Activated CD4-positive, alpha-beta memory T cell treated with anti-CD3 and anti-CD28 coated beads for 36 hours (primary cell): Measurements from ENCODE around the gene MAP7D2. TPM values are rescaled to one million over a fixed set of nuclear protein-coding genes. Genes with fewer than 3 reads are reported as not detected.

Experiments
- CTCF ChIA-PET: fragments of 350-600 bp; sonication (Branson Sonifier 250); formaldehyde crosslinking; loops from one replicate; lab custom pipeline; 2021; ENCODE audit warnings: antibody characterized with exemption, inconsistent platforms; lab: Charles Lee
- POLR2A ChIA-PET: fragments of 350-600 bp; sonication (Branson Sonifier 250); formaldehyde crosslinking; loops from one replicate; lab custom pipeline; 2021; ENCODE audit warnings: antibody characterized with exemption; lab: Charles Lee
- DNase-seq: peaks from one replicate; pipeline ENCODE4 v3.0.0-alpha.2; 2020
- H3K27ac Mint-ChIP-seq: one replicate; pipeline ENCODE4 v1.8.0; 2021; ENCODE audit warnings: mixed read lengths
- H3K27me3 Mint-ChIP-seq: one replicate; pipeline ENCODE4 v1.8.0; 2021; ENCODE audit warnings: mixed read lengths
- H3K36me3 Mint-ChIP-seq: one replicate; pipeline ENCODE4 v1.8.0; 2021; ENCODE audit warnings: mixed read lengths
- H3K4me1 Mint-ChIP-seq: one replicate; pipeline ENCODE4 v1.8.0; 2021; ENCODE audit warnings: low read depth, mixed read lengths
- H3K4me3 Mint-ChIP-seq: one replicate; pipeline ENCODE4 v1.8.0; 2021; ENCODE audit warnings: mild to moderate bottlenecking, mixed read lengths
- H3K9me3 Mint-ChIP-seq: one replicate; pipeline ENCODE4 v1.8.0; 2021; ENCODE audit warnings: mixed read lengths
- intact Hi-C: fragments of 100-400 bp; cut with micrococcal nuclease; formaldehyde crosslinking; loops from one replicate; pipeline ENCODE4 v1.15.1; 2023
- total RNA-seq, 2 experiments: library from RNA; stranded (reverse); gene quantifications; one replicate each; pipeline ENCODE4 v1.2.3, GENCODE V29; 2021

Gene MAP7D2
- total RNA-seq, 2 experiments from 2014 or later, result 0.22 to 0.24 TPM

- Mint-ChIP-seq H3K4me1 (peaks cover 2% of the 10 kb centered on the region), H3K4me3 (no peak overlapping the region), H3K27me3 (no peaks in the 10 kb centered on the region), H3K36me3 (no peaks in the 10 kb centered on the region), H3K9me3 (no peaks in the 10 kb centered on the region), H3K27ac (no peak overlapping the region)
- intact Hi-C loops, result no loop called here
- ChIA-PET CTCF (no interaction called here), POLR2A (no interaction called here)
- DNase-seq, result no peak
These were observed 88.1 kb downstream of the MAP7D2 start for GRCh38 chrX:20028588-20028987.

DNA sequence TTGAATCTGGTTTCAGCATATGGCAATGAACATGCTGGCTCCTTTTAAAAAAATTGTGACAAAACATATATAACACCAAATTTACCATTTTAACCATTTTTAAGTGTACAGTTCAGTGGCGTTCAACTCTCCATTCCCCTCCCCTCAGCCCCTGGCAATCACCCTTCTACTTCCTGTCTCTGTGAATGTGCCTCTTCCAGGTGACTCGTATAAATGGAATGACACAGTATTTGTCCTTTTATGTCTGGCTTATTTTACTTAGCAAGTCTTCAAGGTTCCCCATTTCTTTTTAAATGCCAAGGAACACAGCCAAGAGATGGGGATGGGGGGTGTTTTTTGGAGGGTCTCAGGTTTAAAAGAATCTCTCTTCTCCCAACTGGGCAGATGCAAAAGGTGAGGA is 90.4 kb downstream of the MAP7D2 start:
- no peaks in the 10 kb centered on the region for H3K27me3 Mint-ChIP-seq
- H3K4me1 Mint-ChIP-seq, result peaks cover 2% of the 10 kb centered on the region
- CTCF ChIA-PET, result no interaction called here
- intact Hi-C loops, result no loop called here
- no peaks in the 10 kb centered on the region for H3K36me3 Mint-ChIP-seq
- DNase-seq, result no peak
- no peak overlapping the region for H3K4me3 Mint-ChIP-seq
- POLR2A ChIA-PET, result no interaction called here
- H3K9me3 Mint-ChIP-seq, result no peaks in the 10 kb centered on the region
- no peak overlapping the region for H3K27ac Mint-ChIP-seq

- Mint-ChIP-seq H3K36me3 (peaks cover 4% of the 10 kb centered on the region), H3K4me1 (no peaks in the 10 kb centered on the region), H3K4me3 (no peak overlapping the region), H3K27ac (no peak overlapping the region), H3K9me3 (peaks cover 17% of the 10 kb centered on the region), H3K27me3 (no peaks in the 10 kb centered on the region)
- CTCF ChIA-PET, result no interaction called here
- intact Hi-C loops, result no loop called here
- POLR2A ChIA-PET, result no interaction called here
- no peak for DNase-seq
These were observed 96.9 kb downstream of the MAP7D2 start for GRCh38 chrX:20019672-20020365.

GRCh38 chrX:20016616-20016945 is 100.1 kb downstream of the MAP7D2 start:
- DNase-seq, result no peak
- Mint-ChIP-seq H3K27me3 (no peaks in the 10 kb centered on the region), H3K36me3 (peaks cover 4% of the 10 kb centered on the region), H3K4me1 (no peaks in the 10 kb centered on the region), H3K27ac (no peak overlapping the region), H3K4me3 (no peak overlapping the region), H3K9me3 (peaks cover 17% of the 10 kb centered on the region)
- ChIA-PET POLR2A (no interaction called here), CTCF (no interaction called here)
- intact Hi-C loops, result no loop called here

GRCh38 chrX:20015945-20016615 is 100.6 kb downstream of the MAP7D2 start:
- Mint-ChIP-seq H3K4me1 (no peaks in the 10 kb centered on the region), H3K9me3 (peaks cover 17% of the 10 kb centered on the region), H3K36me3 (peaks cover 4% of the 10 kb centered on the region), H3K4me3 (no peak overlapping the region), H3K27me3 (no peaks in the 10 kb centered on the region), H3K27ac (no peak overlapping the region)
- DNase-seq, result no peak
- CTCF ChIA-PET, result no interaction called here
- intact Hi-C loops, result no loop called here
- POLR2A ChIA-PET, result no interaction called here

DNA sequence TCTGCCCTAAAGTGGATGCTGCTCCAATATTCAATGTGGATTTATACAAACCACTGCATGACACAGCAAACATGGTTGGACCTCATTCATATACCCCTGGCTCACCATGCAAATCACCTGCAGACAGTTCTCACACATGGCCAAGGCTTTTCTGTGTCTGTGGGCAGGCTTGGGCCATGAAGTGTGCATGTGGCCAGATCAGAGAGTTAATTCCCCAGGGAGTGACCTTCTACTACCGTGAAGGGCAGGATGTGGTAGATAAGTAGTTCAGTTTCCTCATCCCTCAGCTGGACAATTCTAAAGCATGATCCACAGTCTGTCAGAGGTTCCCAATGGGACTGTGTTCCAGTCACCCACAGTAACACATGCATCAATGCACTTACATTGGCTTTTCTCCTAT is 101.3 kb downstream of the MAP7D2 start:
- Mint-ChIP-seq H3K4me1 (no peaks in the 10 kb centered on the region), H3K4me3 (no peak overlapping the region), H3K27ac (no peak overlapping the region), H3K27me3 (no peaks in the 10 kb centered on the region), H3K9me3 (peaks cover 17% of the 10 kb centered on the region), H3K36me3 (peaks cover 4% of the 10 kb centered on the region)
- intact Hi-C loops, result no loop called here
- DNase-seq, result no peak
- POLR2A ChIA-PET, result no interaction called here
- CTCF ChIA-PET, result no interaction called here

DNA sequence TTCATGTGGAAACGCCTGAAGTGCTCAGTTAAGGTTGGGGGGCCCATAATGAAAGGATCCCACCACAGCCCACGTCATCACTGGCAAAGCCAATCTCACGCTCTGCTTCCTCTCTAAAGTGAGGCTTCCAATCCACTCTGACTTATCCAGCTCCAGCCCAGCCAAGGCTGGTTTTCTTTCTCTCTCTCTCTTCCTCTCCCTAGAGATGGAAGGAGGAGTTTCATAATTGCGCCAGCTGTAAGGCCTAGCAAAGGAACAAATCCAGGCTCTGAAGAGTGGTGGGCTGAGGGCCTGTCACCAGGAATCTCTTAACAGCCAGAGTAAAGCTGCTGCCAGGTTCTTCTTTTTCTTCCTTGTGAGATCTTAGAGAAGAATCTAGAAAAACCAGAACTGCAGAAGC is 105.1 kb downstream of the MAP7D2 start:
- intact Hi-C loops, result no loop called here
- ChIA-PET POLR2A (no interaction called here), CTCF (interaction anchor here (0.5 kb wide), 1 partner anchor 106 kb away, joined by 3 read pairs; no protein-coding TSS in a partner anchor)
- Mint-ChIP-seq H3K36me3 (peaks cover 4% of the 10 kb centered on the region), H3K27me3 (no peaks in the 10 kb centered on the region), H3K9me3 (peaks cover 17% of the 10 kb centered on the region), H3K4me3 (no peak overlapping the region), H3K4me1 (no peaks in the 10 kb centered on the region), H3K27ac (no peak overlapping the region)
- no peak for DNase-seq

DNA sequence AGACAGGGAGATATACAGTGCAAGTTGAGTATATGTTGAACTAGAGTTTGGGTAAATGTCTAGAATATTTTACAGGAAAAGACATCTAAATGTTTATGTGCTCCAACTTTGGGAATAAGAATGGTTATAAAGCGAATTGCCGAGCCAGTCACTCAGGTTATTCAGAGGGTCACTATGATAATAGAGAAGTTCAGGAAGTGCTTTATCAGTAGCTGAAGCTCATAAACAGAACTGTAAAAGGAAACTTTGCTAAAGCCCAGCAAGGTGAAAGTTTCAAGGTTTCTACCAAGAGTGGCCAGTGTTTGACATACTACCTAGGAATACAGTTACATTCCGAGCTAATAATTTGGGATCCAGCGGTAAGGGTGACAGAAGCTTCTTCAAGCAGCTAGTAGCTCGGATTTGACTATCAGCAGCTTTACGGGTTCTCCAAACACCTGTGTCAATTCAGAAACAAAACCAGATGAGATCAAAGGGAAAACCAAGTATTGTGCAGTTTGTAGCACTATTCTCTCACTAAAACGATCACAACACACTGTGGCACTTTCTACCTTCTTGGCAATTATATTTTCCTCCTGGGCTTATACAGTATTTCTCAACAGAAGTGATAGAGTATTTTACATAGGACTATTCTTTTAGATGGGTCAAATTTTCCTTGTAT is 108.6 kb downstream of the MAP7D2 start:
- CTCF ChIA-PET, result no interaction called here
- H3K36me3 Mint-ChIP-seq, result no peaks in the 10 kb centered on the region

DNA sequence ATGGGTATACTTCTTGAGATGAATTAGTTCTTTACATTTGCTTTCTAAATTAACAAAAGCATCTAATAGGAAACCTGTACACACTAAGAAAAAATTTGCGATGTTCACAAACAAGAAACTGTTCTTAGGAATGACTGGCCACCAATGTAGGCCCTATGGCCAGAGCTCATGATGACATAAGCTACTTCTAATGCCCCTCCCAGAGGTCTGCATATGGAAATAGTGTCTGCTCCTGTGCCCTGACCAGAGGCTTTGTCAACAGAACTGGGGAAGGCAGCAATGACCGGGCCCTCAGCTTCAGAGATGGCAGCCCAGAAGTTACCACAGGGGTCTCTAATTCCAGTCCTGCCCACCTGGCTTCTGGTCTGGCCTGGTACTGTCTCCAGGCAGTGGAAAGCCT is 110.8 kb downstream of the MAP7D2 start:
- POLR2A ChIA-PET, result no interaction called here
- H3K27ac Mint-ChIP-seq, result no peak overlapping the region
- intact Hi-C loops, result no loop called here
- H3K4me3 Mint-ChIP-seq, result no peak overlapping the region
- DNase-seq, result no peak
- H3K27me3 Mint-ChIP-seq, result no peaks in the 10 kb centered on the region
- no peaks in the 10 kb centered on the region for H3K9me3 Mint-ChIP-seq
- no peaks in the 10 kb centered on the region for H3K4me1 Mint-ChIP-seq
- no peaks in the 10 kb centered on the region for H3K36me3 Mint-ChIP-seq
- CTCF ChIA-PET, result no interaction called here

More for the DNA sequence above, 108.6 kb downstream of the MAP7D2 start:
- H3K27me3 Mint-ChIP-seq, result no peaks in the 10 kb centered on the region
- H3K4me1 Mint-ChIP-seq, result no peaks in the 10 kb centered on the region
- H3K9me3 Mint-ChIP-seq, result no peaks in the 10 kb centered on the region
- POLR2A ChIA-PET, result no interaction called here
- H3K27ac Mint-ChIP-seq, result no peak overlapping the region
- intact Hi-C loops, result no loop called here
- H3K4me3 Mint-ChIP-seq, result no peak overlapping the region
- no peak for DNase-seq

- no peaks in the 10 kb centered on the region for H3K27me3 Mint-ChIP-seq
- intact Hi-C loops, result no loop called here
These were observed 115.1 kb downstream of the MAP7D2 start for GRCh38 chrX:20001588-20001987.

DNA sequence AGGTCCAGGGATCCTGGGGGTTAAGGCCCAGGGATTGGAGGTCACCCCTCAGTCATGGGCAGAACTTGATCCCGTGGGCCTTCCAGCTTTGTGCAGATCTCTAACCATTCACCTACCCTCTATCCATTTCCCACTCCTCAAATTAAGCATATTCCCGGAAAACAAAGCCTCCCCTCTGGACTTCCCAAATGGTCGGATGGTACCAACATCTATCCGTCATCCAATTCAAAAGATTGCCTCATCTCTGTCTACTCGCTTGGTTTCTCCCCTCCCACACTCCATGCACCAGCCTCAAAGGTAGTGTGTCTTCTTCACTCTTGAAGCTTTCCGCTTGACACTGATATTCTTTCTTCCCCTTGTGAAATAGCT is 125.4 kb downstream of the MAP7D2 start:
- Mint-ChIP-seq H3K4me1 (peaks cover 10% of the 10 kb centered on the region), H3K4me3 (peak overlapping the region; percentile 78), H3K9me3 (no peaks in the 10 kb centered on the region), H3K27ac (peak overlapping the region; percentile 87), H3K36me3 (peaks cover 3% of the 10 kb centered on the region), H3K27me3 (no peaks in the 10 kb centered on the region)
- DNase-seq, result peak; percentile 9
- intact Hi-C loops, result loop anchor here (1.0 to 10.0 kb wide), 6 partner anchors 27 to 443 kb away; no protein-coding TSS in a partner anchor
- ChIA-PET POLR2A (no interaction called here), CTCF (interaction anchor here (2.5 kb wide), 1 partner anchor 86 kb away, joined by 15 read pairs; no protein-coding TSS in a partner anchor)

More at GRCh38 chrX:20001588-20001987, 115.1 kb downstream of the MAP7D2 start:
- Mint-ChIP-seq H3K4me3 (no peak overlapping the region), H3K27ac (no peak overlapping the region), H3K36me3 (no peaks in the 10 kb centered on the region), H3K9me3 (no peaks in the 10 kb centered on the region), H3K4me1 (no peaks in the 10 kb centered on the region)
- ChIA-PET CTCF (no interaction called here), POLR2A (no interaction called here)
- no peak for DNase-seq

DNA sequence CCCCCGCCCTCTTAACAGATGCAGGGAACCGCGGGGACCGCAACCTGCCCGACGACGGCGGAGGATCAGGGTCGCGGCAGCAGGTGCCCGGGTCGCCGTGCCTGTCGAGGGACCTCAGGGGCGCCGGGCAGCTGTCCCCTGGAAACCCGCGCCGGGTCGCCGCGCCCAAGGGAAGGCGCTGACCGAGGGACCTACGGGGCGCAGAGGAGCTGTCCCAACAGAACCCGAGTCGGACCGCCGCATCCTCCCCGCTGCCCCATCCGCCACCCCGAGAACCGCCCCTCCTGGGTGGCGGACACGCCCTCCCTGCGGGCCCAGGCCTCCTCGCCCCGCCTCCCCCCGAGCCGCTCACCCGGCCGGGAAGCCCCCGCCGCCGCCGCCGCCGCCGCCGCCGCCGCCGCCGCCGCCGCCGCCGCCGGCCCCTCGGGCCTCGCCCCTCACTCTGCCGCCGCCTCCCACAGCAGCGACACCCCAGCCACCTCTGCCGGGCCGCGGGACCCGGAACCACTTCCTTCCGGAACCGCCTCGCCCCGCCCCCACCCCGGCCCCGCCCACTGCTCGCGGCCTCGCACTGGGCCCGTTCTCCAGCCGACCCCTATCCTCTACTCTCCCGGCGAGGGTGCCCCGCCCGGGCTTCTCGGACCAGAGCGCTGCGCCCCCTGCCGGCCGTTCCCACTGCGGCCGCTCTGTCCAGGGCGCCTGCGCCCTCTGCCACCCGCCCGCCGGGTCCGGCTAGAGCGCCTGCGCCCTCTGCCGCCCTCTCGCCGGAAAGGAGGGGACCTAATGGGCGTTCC is 126.0 kb downstream of the MAP7D2 start, which contains the start of gene BCLAF3:
Gene BCLAF3, minus strand, starts transcription at position 506 of the 794 bp plus-strand sequence. CDS start 20,797 bp downstream, outside the sequence.
- intact Hi-C loops, result loop anchor here (1.0 to 10.0 kb wide), 6 partner anchors 26 to 442 kb away; no protein-coding TSS in a partner anchor
- POLR2A ChIA-PET, result no interaction called here
- Mint-ChIP-seq H3K27me3 (no peaks in the 10 kb centered on the region), H3K27ac (peak within 1 kb of the TSS; percentile 87), H3K4me3 (peak within 1 kb of the TSS; percentile 87), H3K9me3 (no peaks in the 10 kb centered on the region), H3K4me1 (peaks cover 10% of the 10 kb centered on the region), H3K36me3 (peaks cover 5% of the 10 kb centered on the region)
- CTCF ChIA-PET, result interaction anchor here (2.5 kb wide), 1 partner anchor 86 kb away, joined by 15 read pairs; no protein-coding TSS in a partner anchor
- DNase-seq, result peak; percentile 92
